IPS-11a (cell line): Measurements from ENCODE around the gene PRDM16.

Experiments
- H3K4me3 ChIP-seq: one replicate; pipeline ENCODE4 v1.5.1; 2013; ENCODE audit warnings: low read depth, low read length, control low read depth

Gene PRDM16

GRCh38 chr1:3219791-3220467 is 150.9 kb downstream of the PRDM16 start:
- H3K4me3 ChIP-seq: no peak overlapping the region

GRCh38 chr1:3221112-3222041 is 152.4 kb downstream of the PRDM16 start:
- H3K4me3 ChIP-seq: no peak overlapping the region

GRCh38 chr1:3222042-3222692 is 153.2 kb downstream of the PRDM16 start:
- no peak overlapping the region for H3K4me3 ChIP-seq

GRCh38 chr1:3225661-3226060 is 156.7 kb downstream of the PRDM16 start:
- H3K4me3 ChIP-seq: no peak overlapping the region

- no peak overlapping the region for H3K4me3 ChIP-seq
Measured at GRCh38 chr1:3226191-3226590, 157.2 kb downstream of the PRDM16 start.

DNA sequence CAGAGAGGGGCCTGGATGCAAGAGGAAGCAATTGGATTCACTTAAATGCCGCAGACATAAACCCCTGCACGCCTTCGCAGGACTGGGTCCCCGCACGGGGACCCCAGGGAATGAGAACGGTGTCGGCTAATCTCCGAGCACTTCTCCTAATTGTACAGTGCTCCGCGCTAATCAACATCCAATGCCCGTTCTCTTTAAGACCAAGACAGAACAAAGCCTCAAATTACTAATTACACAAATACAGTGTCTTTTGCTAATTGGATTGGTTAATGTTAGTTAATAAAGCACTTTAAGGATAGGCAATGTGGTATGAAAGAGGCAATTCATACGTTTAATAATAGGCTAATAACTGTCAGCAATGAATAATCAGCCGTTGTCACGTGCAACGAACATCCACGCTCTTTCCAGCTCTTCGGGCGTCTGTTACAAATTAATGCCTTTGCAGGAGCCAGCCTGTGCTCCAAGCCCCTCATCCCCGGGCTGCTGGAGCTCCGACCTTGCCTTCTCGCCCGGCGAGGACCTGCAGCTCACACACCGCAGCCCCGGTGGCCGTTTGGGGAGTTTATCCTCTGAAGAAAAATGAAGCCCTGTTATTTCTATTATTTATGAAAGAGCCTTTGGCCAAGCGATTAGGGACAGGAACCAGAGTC is 157.8 kb downstream of the PRDM16 start:
- no peak overlapping the region for H3K4me3 ChIP-seq

GRCh38 chr1:3227351-3227704 is 158.3 kb downstream of the PRDM16 start:
- H3K4me3 ChIP-seq: no peak overlapping the region

GRCh38 chr1:3227893-3228292 is 158.9 kb downstream of the PRDM16 start:
- no peak overlapping the region for H3K4me3 ChIP-seq

DNA sequence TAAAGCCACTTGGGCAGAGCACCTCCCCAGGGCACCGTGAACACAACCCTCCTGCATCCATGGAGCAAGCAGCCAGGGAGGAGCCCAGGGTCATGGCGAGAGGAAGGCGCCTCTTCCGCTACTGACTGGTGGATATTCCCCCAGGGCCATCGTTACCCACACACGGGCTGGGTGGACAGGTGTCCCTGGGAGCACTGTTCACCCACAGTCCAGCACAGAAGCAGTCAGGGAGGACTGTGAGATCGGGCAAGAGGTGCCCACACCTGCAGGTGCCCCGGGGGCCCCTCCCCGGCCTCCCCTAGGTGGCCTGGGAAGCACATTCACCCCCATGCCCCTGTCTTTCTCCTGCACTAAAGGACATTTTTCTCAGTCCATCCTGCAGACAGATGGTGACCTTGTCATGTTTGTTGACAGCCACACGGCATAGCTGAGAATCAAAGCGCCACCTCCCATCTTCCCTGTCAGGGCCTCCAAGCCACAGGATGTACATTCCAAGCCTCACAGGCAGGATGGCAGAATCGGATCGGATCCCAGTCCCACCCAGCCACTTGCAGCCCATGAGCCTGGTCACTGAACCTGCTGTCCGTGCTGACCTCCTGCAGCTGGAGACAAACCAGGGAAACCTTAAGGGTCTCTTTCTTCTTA is 160.2 kb downstream of the PRDM16 start:
- H3K4me3 ChIP-seq: no peak overlapping the region

DNA sequence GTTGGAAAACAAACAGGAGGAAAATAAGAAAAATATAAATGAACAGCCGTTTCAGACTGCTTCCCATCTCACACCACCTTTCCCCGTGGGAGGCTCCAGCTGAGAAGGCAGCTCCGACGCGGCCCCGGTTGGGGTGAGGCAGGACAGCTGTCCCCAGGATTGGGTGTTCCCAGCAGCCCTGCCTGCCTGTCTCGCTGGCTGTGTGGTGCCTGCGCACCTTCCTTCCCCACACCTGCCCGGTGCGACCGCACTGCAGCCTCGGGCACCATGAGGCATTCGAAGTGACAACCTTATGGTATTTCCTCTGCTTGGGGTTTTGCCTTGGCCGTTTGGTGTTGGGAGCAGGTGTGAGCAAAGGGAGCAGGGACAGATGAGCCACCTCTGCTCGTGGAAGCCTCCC is 161.6 kb downstream of the PRDM16 start:
- H3K4me3 ChIP-seq: no peak overlapping the region

DNA sequence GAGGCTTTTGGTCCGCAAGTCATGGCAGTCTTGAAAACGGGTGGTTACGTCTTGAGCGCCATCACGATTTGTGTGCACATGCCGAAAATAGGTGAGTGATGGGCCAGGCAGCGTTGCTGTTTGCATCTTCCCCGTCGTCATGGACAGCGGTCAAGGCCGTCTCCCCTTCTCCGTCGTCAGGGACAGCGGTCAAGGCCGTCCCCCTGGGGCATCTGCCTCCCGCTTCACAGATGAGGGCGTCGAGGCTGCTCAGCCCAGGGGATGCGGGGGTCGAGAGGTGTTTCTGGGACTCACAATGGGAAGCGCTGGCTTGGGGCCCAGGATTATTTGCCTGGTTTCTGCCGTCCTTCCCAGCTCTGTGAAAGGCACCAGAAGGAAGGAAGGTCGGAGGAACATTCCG is 162.2 kb downstream of the PRDM16 start:
- no peak overlapping the region for H3K4me3 ChIP-seq

DNA sequence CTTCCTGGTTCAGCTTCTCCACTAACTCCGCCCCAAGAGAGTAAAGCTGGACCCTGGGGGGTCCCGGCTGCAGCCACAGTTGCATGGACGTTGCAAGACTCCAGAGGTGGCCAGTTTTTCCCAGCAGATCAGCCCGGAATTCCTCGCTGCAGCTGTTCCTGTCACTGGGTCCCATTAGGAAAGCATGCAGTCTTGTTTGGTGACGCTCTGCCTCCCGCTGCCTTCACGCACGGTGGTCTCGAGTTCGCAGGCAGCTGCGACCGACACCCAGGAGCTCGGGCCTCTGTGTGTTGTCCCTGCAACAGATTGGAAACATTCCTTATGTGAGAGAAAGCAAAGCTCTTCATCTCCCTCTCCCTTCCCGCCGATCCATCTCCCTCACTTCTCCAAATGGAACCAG is 162.8 kb downstream of the PRDM16 start:
- H3K4me3 ChIP-seq: no peak overlapping the region

DNA sequence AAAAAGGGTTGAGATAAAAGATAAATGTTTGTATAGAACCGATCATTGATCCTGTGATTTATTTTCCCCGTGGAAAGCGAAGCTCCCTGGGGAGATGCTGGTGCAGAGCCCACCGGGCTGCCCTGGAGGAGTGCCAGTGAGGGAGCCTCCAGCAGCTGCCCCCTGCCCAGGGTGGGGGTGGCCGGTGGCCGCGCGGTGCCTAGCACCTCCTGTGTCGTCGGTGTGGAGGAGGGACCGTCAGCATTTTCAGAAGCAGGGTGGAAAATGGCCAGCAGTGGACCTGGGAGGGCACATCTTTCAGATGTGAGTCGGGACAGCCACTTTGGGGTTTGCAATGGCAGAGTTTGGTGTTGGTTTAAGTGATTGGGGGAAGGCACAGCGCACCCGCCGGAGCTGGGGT is 164.0 kb downstream of the PRDM16 start:
- H3K4me3 ChIP-seq: no peak overlapping the region

DNA sequence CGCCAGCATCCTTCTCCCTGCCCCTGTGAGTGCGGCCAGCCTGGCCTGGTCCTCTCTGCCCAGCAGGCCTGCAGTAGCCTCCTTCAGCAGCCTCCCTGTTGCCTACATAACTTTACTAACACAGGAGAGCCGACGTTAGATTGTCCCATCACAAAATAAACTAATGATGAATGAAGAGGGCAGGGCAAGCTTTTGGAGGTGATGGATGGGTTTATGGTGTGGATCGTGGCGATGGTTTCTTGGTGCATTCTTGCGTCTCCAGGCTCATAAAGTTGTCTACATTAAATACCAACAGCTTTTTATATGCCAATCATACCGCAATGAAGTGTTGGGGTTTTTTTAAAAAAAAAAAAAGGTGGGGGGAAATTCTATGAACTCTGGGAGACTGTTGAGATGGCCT is 164.5 kb downstream of the PRDM16 start:
- H3K4me3 ChIP-seq: no peak overlapping the region

DNA sequence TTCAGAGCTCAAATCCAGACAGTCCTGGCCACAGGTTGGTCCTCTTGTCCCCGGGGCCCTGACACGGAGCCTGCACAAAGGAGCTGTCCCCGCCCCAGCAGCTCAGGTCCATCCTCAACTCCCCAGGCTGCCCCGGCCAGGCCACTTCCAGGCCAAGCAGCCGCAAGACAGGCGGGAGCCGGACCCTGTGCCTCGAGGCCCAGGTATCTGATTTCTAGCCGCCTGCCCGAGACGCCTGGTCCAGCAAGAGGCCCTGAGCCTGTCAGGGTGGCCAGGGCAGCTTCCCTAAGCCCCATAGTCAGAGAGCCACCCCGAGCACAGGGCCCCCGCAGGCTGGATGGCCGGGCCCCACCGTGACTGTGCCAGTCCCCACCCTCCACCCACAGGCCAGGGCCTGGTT is 165.3 kb downstream of the PRDM16 start:
- no peak overlapping the region for H3K4me3 ChIP-seq

DNA sequence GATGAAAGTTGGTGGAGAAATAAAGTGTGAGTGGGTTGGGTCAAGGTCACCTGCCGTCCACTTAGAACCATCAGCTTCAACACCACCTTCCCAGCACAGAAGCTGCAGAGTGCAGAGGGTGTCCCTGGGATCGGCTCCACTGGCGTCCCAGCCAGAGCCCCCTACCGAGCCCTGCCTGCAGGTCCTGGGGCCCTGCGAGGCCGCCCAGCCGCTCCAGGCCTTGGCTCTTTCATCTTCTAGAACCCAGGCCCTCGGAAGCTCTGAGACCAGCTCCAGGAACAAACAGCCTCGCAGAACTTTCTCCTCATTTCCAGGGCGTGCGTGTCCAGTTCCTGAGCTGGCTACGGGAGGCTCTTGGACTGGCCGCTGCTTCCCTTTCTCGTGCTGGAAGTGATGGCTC is 166.0 kb downstream of the PRDM16 start:
- no peak overlapping the region for H3K4me3 ChIP-seq

- H3K4me3 ChIP-seq: no peak overlapping the region
Measured at GRCh38 chr1:3235496-3235895, 166.5 kb downstream of the PRDM16 start.

DNA sequence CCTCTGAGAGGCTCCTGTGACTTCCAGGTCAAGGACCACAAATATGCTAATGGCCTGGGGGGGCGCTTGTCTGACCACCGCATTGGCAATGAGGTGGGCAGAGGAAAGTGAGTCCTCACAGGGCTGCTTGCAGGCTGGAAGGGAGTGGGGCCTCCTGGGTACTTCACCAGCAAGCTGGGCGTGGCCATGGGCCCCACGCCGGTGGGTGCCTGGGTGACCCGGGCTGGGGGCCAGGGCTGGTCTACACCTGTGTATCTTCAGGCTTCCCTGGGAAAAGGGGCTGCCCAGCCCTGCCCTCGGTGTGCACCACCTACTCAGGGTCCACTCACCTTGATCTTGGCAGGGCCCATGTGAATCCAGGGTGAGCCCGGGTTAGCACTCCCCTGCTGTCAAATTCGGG is 167.4 kb downstream of the PRDM16 start:
- no peak overlapping the region for H3K4me3 ChIP-seq

DNA sequence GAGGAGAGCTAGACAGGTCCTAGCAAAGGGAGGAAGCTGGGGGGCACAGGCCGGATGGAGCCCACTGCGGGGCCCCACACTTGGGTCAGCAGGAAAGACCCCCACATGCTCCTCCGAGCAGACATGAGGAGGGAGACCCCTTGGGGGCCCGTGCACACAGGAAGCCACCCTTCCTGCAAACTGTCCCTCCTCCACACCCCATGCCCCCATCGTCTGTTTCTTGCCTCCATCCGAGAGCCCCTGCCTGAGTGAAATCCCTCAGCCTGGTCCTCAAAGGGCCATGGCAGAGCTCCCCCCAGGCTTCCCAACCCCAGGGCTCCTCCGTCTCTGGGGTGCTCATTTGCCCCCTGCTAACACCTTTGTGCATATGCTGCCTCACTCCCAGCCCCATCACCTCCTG is 168.0 kb downstream of the PRDM16 start:
- no peak overlapping the region for H3K4me3 ChIP-seq

- H3K4me3 ChIP-seq: no peak overlapping the region
Measured at GRCh38 chr1:3237570-3237969, 168.6 kb downstream of the PRDM16 start.
